Stimulated activated CD8-positive, alpha-beta memory T cell treated with anti-CD3 and anti-CD28 coated beads, Interleukin-12 subunit alpha, Interleukin-12 subunit beta, amount 100 ng/mL, for 24 hours (primary cell): ENCODE results near the gene PPP5C.
"Not testable (repeated sequence)": the region's sequence is repeated elsewhere in the genome, so short reads cannot be mapped to it uniquely, and the experiment has no call there.

Experiments
- DNase-seq: peaks from one replicate; pipeline ENCODE4 v3.0.0-alpha.2; 2020; ENCODE audit errors: extremely low read depth

Gene PPP5C

GRCh38 chr19:46346821-46347571 is at the start of gene PPP5C:
Gene PPP5C, plus strand, starts transcription at chr19:46347087. Its CDS starts 10 bp downstream, at chr19:46347097.
- DNase-seq, result peak; percentile 72

GRCh38 chr19:46297700-46298478 is 49.0 kb upstream of the PPP5C start:
- DNase-seq, result no peak

- no peak for DNase-seq
These were observed 48.3 kb upstream of the PPP5C start for GRCh38 chr19:46298479-46299003.

DNA sequence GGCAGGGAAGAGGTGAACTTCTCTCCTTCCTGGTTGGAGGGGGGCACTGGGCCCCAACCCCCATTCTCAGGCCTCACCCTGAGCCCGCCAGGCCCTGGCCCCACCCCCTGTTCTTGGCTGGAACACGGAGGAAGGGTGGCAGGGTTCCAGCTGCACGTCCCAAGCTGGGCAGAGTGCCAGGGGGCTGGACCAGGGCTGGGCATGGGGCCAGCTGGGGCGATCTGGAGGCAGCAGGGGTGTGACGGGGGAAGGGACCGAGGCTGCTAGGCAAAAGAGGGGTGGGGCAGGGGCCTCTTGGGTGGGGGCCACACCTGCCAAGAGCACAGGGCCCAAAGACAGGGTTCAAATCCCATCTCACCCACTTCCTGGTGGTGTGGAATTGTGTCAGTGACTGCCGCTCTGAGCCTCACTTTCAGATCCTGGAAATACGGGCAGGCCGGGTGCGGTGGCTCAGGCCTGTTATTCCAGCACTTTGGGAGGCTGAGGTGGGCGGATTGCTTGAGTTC is 47.8 kb upstream of the PPP5C start:
- DNase-seq, result no peak

DNA sequence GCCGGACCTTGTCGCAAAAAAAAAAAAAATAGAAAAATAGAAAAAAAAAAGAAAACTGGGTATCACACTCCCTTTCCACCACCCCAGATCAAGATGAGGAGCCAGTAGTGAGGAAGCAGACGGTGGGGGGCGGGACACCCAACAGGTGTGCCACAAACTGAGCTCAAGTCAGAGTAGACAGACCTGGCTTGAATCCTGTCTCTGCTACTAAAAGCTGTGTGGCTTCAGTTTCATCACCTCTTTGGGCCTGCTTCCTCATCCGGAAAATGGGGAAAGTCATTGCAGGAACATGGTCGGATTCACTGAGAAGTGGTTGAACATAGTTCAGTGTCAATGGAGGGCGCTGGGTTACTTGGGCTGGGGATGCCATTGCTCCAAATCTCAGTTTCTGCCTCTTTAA is 47.2 kb upstream of the PPP5C start:
- DNase-seq, result no peak

DNA sequence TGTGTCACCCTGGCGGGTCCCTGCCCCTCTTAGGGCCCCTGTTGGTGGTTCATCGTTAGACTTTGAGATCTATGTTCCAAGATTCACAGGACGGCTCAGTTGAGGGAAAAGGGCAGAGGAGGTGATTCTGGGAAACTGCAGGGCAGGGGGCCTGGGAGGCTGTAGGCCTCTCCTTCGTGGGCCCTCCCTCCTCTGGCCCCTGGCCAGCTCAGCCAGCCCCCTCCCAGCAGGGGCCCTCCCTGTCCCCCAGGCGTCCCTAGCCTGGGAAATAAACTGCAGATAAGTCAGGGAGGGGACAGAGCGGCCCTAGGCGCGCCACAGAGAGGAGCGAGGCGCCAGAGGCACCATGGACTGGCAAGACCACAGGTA is 43.6 kb upstream of the PPP5C start:
- no peak for DNase-seq

DNA sequence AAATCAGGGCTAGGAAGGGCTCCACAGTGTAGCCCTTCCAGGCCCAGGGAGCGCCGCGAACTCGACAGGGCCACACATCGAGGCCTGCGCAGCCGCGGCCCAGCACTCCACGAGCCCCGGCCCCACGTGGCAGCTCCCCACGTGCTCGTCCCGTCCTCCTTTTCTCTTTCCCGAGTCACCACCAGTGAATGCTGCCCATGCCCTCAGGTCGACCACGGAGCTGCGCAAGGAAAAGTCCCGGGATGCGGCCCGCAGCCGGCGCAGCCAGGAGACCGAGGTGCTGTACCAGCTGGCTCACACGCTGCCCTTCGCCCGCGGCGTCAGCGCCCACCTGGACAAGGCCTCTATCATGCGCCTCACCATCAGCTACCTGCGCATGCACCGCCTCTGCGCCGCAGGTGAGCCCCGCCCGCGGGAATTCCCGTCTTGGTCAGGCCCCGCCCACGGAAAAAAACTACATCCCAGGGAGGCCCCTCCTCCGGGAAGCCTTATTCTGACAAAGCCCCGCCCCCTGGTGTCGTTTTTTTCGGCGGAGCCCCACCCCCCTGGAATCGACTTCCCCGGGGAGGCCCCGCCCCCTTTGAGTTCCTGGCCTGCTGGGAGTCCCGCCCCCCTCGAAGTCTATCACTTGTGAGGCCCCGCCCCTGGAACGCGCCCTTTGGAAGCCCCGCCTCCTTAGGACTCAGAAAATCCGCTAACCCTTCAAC is 43.0 kb upstream of the PPP5C start:
- no peak for DNase-seq

- DNase-seq, result no peak
These were observed 40.4 kb upstream of the PPP5C start for GRCh38 chr19:46306501-46306900.

GRCh38 chr19:46308510-46308909 is 38.4 kb upstream of the PPP5C start:
- DNase-seq, result no peak

DNA sequence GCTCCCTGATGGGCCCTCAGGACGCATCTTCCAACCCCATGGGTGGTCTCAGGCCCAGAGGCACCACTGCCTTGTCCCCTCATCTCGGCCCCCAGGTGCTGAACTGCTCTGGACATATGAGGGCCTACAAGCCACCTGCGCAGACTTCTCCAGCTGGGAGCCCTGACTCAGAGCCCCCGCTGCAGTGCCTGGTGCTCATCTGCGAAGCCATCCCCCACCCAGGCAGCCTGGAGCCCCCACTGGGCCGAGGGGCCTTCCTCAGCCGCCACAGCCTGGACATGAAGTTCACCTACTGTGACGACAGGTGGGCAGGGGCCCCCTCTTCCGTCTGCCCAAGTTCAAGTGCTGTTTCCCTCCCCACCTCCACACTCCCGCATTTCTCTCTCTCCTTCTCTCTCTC is 37.8 kb upstream of the PPP5C start:
- no peak for DNase-seq

GRCh38 chr19:46311444-46311843 is 35.4 kb upstream of the PPP5C start:
- no peak for DNase-seq

DNA sequence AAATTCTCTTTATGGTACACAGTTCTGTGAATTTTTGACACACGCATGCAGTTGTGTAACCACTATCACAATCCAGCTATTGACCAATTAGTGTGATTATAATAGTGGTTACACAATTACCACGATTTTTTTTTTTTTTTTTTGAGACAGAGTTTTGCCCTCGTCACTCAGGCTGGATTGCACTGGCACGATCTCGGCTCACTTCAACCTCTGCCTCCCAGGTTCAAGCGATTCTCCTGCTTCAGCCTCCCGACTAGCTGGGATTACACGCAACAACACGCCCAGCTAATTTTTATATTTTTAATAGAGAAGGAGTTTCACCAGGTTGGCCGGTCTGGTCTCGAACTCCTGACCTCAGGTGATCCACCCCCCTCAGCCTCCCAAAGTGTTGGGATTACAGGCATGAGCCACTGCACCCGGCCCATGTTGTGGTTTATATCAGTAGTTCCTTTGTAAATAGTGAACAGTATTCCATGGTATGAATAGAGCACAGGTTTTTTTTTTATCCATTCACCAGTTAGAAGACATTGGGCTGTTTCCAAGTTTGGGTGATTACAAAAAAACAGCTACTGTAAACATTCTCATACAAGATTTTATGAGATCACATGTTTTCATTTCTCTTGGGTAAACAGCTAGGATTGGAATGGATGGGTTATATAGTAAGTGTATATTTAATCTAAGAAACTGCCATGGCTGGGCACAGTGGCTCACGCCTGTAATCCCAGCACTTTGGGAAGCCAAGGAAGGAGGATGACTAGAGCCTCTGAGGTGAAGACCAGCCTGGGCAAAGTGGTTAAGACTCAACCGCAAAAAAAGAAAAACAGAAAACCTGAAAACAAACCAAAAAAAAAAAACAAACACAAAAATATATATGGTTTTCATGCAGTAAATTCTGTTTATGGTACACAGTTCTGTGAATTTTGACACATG is 33.1 kb upstream of the PPP5C start:
- not testable (repeated sequence) for DNase-seq

DNA sequence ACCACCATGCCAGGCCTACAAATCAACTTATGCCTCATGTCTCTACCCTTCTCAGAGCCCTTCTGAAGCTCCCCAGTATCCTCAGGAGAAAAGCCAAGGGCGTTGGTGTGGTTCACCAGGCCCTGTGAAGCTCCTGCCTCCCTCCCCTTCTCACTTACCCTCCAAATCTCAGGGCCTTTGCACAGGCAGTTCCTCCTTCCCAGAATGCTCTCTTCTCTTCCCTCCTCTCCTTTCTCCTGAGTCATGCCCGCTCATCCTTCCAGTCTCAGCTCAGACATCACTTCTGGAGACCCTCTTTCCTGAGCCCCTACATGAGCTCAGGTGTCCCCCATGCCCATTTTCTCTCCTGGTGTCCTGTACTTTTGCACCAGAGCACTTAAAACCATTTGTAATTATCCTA is 29.5 kb upstream of the PPP5C start:
- DNase-seq, result no peak

GRCh38 chr19:46319613-46320012 is 27.3 kb upstream of the PPP5C start:
- DNase-seq, result no peak

- no peak for DNase-seq
These were observed 26.3 kb upstream of the PPP5C start for GRCh38 chr19:46320559-46320958.

- DNase-seq, result no peak
These were observed 25.2 kb upstream of the PPP5C start for GRCh38 chr19:46321653-46322052.

DNA sequence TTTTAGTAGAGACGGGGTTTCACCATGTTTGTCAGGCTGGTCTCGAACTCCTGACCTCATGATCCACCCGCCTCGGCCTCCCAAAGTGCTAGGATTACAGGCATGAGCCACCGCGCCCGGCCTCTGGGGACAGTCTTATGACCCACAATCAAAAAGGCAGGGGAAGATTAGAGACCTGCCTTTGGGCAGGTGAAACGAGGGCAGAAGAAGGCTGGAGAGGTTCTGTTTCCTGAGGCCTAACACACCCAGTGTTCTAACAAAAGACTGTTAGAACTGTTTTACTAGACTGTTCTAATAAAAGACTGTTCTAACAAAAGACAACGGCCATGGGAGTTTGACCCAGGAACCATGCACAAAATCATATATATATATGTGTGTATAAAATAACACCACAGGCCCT is 23.7 kb upstream of the PPP5C start:
- not testable (repeated sequence) for DNase-seq

DNA sequence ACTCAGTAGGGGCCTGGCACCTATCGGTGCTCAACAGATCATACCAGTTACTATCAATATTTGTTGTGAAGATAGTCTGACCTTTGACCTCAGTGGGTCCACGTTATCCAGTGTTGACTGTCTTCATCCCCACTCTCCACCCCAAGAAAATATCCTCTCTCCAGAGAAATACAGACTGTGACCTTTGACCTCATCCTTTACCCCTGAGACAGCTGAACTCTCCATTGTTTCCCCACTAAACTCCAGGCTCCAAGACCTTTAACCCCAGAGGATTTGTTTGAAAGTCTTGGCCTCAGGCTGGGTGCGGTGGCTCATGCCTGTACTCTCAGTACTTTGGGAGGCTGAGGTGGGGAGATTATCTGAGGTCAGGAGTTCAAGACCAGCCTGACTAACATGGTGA is 22.6 kb upstream of the PPP5C start:
- no peak for DNase-seq

DNA sequence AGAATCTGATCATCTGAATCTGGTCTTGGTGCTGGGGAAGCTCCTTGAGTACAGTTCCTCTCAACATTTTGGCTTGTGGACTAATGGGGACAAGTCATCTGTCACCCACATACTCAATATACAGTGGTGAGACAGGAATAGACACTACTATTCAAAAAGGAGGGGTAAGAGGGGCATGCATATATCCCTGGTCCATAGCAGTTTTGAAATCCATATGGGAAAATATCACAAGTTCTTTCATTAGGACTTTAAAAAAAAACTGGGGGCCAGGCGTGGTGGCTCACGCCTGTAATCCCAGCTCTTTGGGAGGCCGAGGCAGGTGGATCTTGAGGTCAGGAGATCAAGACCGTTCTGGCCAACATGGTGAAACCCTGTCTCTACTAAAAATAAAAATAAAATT is 20.3 kb upstream of the PPP5C start:
- no peak for DNase-seq

GRCh38 chr19:46328079-46328478 is 18.8 kb upstream of the PPP5C start:
- DNase-seq, result no peak

- no peak for DNase-seq
These were observed 16.5 kb upstream of the PPP5C start for GRCh38 chr19:46330319-46330918.
